NCI-H2107 treated with DMSO at 0.1 percent for 48 hours (cell line): Measurements from ENCODE around the gene SPP2.

Experiments used
- DNase-seq: peaks from one replicate; lab custom pipeline; 2025; ENCODE audit not compliant: unreplicated experiment; lab: John Stamatoyannopoulos, UW

SPP2 gene

GRCh38 chr2:234038076-234038802 is 12.3 kb upstream of the SPP2 start:
- no peak for DNase-seq

- DNase-seq, result no peak
Measured at GRCh38 chr2:234044157-234044556, 6.3 kb upstream of the SPP2 start.

GRCh38 chr2:234046521-234046920 is 4.0 kb upstream of the SPP2 start:
- DNase-seq, result no peak

DNA sequence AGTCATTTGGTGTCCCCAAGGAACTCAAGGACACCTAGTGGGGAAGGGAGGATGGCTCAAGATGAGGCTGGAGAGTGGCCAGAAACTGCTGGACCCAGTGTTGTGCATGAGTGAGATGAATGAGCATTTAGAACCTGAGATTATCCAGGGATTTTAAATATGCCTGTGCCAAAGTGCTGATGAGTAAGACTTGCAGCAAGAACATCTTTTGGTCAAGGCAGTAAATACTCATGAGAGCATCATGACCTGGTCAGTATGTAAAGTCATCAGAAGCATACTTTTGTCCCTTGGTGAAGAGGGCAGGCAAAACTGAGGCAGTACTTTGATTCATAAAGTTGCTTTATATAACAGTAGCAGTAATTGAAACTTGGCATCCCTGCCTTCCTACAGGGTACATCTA is 3.1 kb upstream of the SPP2 start:
- DNase-seq, result no peak

- no peak for DNase-seq
Measured at GRCh38 chr2:234048049-234048448, 2.5 kb upstream of the SPP2 start.

DNA sequence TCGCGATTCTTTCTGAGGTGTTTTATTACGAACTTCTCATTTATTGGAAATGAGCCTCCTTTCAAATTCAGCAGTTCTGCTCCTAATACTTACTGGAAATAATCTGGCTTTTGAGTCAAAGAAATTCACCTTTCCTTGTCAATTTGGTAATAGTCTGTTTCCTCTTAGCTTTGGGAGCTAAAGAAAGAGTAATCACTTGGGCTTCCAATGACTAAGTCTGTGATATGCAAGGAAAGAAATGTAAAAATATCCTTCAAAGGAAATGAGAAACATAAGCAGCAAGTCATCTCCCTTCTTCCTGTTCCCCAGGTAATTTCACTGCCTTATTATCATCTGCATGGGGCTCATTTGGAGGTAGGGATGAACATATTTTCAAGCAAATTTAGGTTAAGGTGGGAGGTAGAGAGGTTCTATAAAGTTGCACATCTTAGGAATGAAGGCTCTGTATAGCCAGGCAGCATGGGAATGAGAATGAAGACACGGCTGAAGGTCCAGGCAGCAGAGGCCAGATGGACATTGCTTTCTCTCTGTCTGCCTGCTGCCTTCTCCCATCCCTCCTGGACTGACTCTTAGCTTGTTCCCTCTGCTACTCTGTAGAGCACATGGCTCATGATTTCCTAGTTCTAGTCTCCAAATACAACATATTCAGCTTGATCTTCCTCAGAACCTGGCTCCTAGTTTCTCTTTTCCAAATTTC is 1.0 kb downstream of the SPP2 start:
- no peak for DNase-seq

- DNase-seq, result no peak
Measured at GRCh38 chr2:234058881-234059280, 8.4 kb downstream of the SPP2 start.

GRCh38 chr2:234060236-234060635 is 9.7 kb downstream of the SPP2 start:
- peak; percentile 27 for DNase-seq

DNA sequence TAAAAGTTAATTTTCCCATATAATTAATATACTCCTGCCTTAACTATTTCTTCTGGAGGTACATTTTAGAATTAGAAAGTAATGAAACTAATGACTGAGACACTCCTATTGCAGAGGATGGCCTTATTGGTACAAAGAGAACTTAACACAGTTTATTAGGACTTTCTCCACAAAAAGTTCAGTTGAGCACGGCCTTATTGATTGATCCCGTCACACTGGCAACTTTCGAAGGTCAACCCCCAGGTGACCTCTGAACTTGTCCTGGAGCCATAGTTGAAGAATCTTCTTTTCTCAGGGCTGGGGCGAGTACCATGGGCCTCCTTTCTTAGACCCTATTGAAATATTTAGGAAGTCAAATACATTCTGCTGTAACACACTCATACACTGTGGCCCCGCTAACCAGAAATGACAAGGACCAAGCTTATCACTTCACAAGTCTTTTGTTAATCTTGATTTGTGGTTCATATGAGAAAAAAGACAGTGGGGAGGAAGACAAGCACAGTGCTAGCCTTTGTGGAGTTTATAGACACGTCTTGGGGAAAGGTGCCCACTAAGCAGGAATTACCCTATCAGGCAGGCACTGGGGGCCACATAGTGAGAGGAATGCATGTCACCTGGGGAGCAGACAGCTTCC is 11.2 kb downstream of the SPP2 start:
- no peak for DNase-seq

DNA sequence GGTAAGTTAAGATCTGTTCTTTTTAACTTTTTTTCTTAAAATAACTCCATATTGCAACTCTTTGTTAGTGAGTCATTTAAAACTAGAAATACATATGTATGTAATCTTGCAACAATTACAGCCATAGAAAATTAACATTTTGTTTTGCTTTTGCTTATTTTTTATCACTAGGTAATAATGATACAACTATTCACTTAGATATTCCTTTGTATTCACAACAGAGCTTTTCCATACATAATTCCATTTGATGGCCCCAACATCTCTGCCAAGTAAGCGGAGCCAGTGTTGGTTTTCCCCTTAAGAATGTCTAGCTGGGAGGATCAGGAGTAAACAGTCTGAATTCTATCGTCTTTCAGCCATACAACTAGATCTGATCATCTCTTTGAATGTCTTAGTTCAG is 16.1 kb downstream of the SPP2 start:
- no peak for DNase-seq

DNA sequence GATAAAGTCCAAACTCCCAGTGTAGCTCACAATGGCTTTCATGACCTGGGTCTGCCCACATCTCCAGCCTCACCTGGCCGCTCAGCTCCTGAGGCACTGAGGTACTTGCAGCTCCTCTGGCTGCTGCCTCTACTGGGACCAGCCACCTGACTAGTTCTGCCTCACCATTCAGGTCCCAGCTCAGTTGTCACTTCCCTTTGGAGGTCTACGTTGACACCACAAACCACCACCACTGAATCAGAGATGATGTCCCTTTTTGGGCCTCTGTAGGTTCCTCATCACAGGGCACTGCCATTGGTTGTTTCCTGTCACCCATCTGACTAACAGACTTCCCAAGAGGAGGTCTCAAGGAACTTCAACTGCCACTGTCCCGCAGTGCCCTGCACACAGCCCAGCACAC is 21.2 kb downstream of the SPP2 start:
- no peak for DNase-seq

DNA sequence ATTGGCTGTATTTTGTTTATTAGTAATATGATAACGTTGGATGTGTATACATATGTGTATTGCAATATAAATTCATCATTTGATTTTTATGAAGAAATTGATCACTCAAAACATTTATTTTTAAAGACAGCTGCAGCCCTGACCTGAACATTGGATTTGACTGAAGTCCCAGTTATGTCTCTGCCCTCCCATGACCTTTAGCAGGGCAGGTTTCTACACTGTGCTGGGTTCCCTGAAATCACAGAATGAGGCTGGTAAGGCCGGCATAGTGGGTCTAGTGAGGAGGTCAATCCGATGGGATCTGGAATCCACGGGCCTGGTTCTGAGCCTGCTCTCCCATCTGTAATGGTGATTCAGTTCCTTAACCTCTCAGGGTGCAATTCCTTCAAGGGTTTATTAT is 22.0 kb downstream of the SPP2 start:
- DNase-seq, result no peak

- no peak for DNase-seq
Measured at GRCh38 chr2:234074751-234075517, 24.4 kb downstream of the SPP2 start.

GRCh38 chr2:234075518-234075915 is 25.0 kb downstream of the SPP2 start:
- DNase-seq, result no peak

DNA sequence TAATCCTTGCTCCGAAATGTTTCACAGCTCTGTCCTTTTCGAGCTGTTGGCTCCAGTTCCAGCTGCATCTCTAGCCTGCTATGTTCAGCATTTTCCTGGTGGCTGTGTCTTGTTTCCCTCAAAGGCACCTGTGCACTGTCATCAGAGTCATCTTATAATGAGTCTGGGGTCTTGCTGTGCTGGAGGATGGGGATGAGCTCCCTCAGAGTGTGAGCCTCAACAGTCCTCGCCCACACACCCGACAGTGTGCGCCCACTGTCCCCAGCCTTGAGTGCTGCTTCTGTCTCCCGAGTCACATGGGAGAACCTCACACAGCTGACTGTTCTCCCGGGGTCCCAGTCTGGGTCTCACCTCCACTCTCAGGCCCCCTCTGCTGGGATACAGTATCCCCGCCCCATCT is 25.4 kb downstream of the SPP2 start:
- no peak for DNase-seq

GRCh38 chr2:234076451-234076850 is 25.9 kb downstream of the SPP2 start:
- DNase-seq, result no peak

DNA sequence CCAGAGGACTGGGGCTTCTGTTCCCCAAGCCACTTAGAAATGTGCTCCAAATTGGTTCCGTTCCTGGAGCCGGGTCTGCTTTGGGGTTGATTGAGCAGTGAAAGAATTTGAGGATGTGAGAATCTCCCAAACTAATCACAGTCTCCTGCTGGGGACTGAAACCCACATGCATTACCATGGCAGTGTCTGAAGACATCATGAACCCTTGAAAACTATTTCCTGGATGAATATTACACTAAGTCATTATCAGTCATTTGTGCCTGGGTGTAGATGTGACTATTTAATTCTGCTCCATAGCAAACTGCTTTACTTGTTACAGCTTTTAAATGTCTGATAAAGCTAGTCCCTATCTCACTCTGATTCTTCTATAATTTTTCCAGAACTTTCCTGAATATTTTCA is 27.6 kb downstream of the SPP2 start:
- DNase-seq, result no peak

- DNase-seq, result peak; percentile 92
Measured at GRCh38 chr2:234081970-234082822, 31.7 kb downstream of the SPP2 start.

DNA sequence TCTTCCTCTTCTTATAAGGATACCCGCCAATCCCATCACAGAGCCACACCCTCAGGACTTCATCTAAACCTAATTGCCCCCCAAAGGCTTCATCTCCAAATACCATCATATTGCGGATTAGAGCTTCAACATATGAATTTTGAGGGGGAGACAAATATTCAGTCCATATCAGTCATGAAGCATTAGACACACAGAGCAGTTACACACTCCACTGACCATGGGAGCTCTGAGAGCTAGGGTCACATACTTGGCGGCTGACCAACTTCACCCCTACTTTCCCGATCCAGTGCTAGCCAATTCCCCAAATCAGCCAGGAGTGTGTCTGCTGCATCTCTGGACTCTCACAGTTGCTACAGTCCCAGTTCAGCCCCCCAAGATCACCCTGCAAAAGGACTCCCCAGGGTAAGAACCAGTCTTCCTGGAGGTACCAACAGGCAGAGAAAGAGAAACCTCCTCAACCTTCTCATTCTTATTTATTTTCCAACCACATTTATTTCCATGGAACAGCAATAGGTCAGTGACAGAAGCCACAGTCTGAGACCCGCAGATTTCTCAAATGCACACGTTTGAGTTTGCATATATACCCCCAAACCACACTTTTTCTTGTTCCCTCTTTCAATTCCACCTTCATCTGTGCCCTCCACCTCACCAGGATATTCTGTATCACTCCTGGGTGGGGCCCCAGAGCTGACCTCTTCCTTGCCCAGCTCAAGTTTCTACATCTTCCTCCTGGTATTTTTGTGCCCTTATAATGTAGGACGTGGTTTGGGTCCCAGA is 33.3 kb downstream of the SPP2 start:
- DNase-seq, result no peak

DNA sequence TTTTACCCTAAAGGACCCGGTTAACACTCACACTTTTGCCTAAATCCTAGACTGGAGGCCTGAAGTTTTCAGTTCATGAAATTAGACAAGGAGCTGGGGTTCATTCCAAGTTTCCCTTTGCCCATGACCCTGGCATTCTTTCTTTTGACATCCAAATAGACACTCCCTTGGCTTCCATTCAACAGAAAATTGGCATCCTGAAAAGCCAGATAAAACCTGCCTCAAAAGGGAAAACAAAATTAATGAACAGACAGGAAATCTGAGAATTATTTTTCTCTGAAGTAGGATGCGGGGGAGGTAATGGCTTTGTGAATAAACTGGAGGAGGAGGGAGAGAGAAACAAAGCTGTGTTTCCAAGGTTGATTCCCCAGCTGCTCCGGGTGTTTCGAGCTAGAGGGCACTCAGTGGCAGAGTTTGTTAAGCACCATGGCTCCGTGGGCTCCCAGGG is 41.0 kb downstream of the SPP2 start:
- DNase-seq, result peak; percentile 54
